NCI-H146 (cell line): ENCODE data around the gene TINCR.
"Not testable (repeated sequence)": the region's sequence is repeated elsewhere in the genome, so short reads cannot be mapped to it uniquely, and the experiment has no call there.

ENCODE experiments used
- DNase-seq: peaks from one replicate; lab custom pipeline; 2025; lab: John Stamatoyannopoulos, UW

Gene TINCR

DNA sequence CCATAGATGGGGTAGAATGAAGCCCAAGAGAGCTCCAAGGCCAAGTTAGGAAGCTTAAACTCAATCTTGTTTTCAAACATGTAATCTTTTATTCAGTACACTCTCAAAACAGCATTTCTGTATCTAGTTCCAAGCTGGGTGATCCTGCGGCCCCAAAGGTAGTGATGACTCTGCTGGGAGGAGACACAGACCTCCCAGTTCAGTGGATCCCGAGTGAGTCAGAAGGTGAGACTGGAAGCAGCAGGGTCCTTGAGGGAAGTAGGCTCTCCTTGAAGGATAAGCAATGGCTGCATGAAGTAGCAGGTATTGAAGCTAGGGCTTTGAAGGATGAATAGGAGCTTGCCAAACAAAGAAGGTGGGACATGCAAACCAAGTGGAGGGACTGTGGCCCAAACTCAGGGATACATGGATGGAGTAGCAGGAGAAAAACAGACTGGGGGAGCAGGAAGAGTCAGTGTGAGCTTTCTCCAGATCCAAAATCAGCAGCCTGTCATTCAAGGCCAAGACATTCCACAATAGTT, 9.6 kb downstream of the TINCR start:
- DNase-seq = no peak

DNA sequence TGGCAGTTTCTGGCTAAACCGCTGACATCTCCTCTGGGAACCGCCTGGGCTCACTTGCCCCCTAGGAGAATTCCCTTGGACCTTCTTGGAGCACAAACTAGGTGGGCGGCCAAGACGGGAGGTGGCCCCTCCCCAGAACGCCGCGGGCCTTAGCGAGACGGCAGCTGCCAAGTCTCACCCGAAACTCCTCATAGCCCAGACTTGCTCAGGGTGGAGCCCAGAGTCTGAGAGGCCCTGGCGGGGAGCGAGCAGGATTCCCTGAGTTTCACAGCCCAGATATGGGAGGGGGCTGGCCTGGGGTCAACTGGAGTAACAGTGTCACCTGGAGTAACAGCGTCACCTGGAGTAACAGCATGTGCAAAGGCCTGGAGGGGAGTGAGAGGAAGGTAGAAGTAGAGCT, 10.1 kb downstream of the TINCR start:
- DNase-seq = no peak

DNA sequence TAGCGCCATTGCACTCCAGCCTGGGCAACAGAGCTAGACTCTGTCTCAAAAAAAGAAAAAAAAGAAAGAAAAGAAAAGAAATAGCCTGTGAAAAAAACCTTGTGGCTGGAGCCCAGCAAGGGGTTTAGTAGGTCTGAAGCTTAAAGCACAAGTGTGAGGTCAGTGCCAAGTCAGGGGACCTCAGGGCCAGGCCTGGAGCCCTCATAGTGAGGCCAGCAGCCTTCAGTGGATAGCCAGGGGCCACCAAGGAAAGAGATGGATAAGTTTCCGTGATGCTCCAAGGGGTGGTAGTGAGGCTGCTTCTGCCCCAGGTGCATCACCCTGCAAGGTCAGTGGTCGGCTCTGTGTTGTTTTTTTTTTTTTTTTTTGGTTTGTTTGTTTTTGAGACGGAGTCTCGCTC, 12.9 kb downstream of the TINCR start:
- DNase-seq = no peak

DNA sequence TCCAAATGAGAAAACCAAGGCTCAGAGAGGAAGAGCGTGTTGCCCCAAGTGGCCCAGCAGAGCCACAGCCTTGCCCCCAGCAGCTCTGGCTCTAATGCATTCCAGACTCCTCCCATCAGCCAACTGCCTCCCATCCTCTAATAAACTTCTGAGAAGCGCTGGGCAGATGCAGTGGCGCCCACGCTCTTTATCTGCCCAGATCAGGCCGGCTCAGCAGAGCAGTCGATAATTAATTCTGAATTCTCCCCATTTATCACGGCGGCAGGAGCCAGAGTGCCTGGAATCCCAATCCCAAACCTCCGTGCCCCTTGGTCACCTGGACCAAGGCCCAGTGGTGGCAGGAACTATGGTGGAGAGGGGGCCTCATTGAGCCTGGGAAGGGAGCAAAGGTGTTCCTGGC, 13.9 kb downstream of the TINCR start:
- DNase-seq = no peak

DNA sequence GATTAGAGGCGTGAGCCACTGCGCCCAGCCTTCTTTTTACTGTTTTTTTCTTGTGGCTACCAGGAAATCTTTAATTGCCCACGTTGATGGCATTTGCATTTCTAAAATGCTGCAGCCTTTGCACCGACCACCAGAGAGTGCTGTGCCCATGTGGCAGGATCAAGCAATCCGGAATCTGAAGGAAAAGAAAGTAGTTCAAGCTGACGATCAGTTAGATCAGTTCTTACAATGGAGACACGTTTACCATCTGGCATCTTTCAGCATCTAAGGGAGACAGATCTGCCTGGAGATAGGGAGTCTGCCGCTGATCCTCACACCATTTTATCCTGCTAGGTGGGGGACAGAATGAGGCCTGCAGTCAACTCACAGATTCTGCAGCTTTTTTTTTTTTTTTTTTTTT, 19.9 kb downstream of the TINCR start:
- DNase-seq = peak; percentile 35

DNA sequence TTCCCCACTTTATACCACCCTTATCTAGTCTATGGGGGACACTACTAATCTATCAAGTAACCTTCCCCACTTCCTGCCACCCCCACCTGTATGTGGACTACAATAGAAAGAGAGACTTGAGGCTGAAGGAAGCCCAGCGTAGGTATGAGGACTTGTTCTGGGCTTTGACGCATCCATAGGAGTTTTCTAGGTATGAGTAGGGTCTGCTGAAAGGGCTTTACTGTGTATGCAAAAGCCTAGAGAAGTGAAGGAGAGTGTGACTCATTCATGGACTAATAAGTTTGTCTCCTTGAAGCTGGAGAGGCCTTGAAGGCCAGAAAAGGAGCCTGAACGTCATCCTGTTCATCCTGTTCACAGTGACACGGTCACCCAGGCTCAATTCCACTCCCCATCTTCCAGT, 21.8 kb downstream of the TINCR start:
- DNase-seq = no peak

DNA sequence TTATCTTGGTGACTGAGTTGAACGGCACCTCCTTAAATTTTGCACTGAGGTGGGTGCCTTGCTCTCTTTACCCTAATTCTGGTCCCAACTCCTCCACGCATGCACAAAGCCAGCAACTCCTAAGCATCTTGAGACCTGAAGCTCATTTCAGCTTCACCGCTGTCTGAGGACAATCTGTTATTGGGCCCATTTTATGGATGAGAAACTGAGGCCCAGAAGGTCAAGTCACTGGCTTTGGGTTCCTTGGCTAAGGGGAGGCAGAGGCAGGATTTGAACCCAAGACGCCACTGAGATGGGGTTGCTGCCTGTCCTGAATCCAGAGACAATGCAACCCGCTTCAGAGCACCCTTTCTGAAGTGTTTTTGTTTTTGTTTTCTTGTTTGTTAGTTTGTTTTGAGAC, 22.7 kb downstream of the TINCR start:
- no peak for DNase-seq

DNA sequence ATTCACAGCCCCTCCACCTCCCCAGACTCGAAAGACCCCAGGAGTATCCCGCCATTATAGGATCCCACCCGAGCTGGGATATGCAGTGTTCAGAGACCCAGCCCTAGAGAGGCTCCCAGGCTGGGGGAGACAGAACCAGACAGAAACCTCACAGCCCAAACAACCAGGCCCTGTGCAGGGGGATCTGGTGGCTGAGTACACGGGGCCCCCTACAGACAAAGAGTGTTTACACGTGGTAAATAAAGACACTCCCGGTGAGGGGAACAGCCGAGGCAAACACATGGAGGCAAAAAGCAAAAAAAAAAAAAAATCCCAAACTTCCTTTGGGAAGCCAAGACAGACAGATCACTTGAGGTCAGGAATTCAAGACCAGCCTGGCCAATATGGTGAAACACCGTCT, 25.1 kb downstream of the TINCR start:
- no peak for DNase-seq

DNA sequence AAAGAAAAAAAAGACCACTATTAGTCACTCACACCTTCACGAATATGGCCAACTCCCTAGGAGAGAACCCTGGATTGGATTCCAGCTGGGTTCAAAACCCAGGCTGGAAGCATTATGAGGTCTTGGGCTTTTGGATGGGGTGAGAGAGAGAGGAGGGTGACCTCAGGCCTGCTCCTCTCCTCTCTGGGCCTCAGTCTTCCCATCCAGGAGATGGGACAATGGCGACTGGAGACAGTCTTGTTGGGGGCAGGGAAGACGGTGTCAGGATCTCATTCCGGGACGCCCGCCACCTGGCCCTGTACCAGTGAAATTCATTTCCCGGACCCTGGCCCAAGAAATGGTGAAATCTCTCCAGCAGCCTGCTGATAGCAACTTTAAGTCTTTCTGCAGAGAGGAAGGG, 26.3 kb downstream of the TINCR start:
- no peak for DNase-seq

DNA sequence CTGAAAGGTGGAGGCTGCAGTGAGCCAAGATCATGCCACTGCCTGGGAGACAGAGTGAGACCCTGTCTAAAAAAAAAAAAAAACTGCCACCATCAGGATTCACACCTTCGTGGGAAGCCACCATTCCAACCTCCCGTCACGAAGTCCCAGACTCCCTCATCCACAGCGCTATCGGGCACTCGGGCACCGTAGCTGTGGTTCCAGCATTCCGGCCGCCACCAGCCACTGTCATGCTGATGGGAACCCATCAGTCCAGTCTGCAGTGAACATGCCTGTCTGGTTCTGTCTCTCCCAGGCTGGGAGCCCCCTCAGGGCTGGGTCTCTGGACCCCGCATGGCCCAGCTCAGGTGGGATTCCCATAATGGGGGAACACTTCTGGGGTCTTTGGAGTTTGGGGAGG, 27.5 kb downstream of the TINCR start:
- DNase-seq = no peak

DNA sequence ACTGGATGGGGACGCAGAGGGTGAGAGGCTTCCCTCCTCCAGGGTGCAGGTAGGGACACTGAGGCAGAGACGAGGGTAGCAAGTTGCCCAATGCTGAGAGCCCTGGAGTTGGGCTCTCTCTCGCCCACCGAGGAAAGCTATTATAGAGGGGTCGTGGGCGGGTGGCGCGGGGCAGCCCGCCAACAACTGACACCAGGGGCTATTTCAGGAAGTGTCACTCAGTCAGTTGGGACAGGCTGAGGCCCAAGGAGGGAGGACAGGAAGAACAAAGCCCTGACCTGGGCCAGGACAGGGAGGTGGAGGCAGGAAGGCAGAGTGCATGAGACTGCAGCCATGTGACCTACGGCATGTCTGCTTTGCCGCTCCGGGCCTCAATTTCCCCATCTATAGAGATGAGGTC, 29.9 kb downstream of the TINCR start:
- no peak for DNase-seq

DNA sequence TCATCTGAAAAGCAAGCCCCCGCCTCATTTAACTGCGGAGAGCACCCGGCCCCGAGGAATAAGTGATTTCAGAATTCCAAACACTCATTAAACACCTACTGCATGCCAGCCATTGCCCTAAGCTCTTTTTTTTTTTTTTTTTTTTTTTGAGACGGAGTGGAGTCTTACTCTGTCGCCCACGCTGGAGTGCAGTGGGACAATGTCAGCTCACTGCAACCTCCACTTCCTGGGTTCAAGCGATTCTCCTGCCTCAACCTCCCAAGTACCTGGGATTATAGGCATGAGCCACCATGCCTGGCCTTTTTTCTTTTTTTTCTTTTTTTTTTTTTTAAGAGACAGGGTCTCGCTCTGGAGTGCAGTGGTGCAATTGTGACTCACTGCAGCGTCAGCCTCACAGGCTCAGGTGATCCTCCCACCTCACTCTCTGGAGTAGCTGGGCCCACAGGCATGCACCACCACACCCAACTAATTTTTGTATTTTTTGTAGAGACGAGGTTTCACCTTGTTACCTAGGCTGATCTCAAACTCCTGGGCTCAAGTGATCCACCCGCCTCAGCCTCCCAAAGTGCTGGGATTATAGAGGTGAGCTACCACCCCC, 30.7 kb downstream of the TINCR start:
- DNase-seq = not testable (repeated sequence)

DNA sequence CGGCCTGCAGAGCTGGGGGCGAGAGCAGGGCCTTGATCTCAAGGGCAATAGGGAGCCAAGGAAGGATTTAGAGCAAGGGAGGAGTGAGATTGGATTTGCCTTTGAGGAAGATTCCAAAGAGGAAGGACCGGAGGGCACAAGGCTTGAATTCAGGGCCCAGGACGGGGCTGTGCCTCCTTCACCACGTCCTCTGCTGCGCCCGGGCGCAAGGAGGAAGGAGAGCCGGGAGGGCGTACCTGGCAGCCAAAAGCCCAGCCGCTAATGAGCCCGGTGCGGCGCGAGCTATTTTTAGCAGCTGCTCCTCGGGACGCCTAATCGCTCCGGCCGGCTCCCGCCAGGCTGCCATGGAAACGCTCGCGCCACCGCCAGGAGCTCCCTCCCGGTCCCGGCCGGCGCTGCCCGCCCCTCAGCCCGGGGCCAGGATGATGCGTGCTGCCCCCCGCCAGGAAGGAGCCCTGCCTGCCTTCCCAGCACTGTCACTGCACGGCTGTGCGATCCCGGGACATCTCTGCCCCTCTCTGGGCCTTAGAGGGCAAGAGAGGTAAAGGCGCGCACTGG, 31.3 kb downstream of the TINCR start:
- DNase-seq = peak; percentile 64

DNA sequence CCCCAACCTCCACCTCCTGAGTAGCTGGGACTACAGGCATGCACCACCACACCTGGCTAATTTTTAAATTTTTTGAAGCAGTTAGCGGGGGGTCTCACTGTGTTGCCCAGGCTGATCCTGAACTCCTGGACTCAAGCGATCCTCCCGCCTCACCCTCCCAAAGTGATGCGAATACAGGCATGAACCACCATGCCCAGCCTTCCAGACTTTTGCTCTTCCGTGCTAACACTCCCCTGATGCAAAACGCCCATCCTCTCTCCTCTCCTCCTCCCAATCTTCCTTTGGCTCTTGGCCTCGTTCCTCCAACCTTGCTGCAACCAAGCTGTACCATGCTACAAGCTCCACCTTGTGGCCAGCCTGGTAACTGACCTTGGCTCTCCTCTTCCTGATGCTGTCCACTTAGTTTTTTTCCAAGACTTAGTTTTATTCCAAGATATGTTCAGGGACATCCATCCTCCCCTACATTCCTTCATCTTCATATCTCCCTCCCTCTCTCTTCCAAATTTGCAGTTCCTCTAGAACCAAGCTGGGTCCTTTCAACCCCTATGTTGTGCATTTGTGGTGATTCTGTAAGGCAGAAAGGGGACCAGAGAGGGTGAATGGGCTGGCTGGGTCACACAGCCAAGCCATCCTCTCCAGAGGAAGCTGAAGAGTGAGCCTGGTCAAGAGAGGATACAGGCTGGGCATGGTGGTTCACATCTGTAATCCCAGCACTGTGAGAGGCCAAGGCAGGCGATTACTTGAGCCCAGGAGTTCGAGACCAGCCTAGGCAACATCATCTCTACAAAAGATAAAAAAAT, 32.8 kb downstream of the TINCR start:
- DNase-seq = no peak

DNA sequence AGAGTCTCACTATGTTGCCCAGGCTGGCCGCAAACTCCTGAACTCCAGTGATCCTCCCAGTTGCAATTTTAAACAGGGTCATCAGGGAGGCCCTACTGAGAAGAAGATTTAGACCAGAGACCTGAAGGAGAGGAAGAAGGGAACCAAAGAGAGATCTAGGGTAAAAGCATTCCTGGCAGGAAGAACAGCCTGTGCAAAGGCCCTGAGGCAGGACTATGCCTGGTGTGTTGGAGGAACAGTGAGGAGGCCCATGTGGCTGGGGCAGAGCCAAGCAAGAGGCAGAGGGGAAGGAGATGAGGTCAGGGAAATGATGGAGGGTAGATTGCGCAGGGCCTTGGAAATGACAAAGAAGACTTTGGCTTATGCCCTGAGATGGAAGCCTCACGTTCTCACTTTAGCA, 34.5 kb downstream of the TINCR start:
- DNase-seq = no peak

DNA sequence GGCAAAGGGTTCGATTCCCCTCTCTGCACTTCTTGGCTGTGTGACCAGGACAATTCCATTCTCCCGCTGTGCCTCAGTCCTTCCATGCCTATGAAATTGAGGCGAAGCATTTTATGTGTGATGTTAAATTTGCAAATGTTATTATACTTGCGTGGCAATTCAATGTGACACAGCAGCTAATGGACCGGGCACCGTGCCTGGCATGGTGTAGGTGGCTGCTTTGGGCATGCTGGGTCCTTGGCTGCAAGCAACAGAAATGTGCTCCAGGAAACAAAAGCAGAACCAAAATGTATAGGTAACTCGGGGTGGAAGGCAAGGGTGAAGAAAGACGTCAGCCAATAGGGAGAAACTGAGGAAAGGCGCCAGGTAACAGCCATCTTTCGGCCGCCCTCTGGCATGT, 37.1 kb downstream of the TINCR start:
- DNase-seq = no peak

DNA sequence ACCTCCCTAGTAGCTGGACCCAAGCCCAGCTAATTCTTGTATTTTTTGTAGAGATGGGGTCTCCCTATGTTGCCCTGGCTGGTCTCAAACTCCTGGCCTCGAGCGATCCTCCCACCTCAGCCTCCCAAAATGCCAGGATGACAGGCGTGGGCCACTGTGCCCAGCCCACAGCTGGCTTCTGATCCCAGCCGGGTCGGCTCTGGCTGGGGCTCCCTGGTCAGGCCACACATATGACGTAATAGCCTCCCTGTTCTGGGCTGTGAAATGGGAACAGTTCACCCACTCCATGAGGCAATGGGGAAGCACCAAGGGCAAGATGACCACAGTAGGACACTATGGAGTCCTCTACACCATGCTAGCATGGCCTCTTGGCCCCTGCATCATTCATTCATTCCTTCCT, 41.1 kb downstream of the TINCR start:
- DNase-seq = no peak

DNA sequence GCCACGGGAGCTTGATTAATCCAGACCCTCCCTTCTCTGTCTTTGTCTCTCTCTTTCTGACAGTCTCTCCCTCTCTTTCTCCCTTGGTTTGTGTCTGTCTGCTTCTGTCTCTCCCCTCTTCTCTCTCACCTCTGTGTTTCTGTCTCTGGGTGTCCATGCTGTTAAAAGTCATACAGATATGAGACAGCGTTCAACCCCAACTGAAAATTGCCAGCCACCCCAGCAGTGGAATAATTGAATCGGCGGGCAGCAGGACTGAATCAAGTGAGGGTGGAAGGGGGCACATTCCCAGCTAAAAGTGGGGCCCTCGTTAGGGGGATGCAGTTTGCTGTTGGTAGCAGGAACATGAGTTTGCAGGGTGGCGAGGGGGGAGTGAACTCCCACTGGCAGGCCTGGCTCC, 43.7 kb downstream of the TINCR start:
- DNase-seq = no peak

DNA sequence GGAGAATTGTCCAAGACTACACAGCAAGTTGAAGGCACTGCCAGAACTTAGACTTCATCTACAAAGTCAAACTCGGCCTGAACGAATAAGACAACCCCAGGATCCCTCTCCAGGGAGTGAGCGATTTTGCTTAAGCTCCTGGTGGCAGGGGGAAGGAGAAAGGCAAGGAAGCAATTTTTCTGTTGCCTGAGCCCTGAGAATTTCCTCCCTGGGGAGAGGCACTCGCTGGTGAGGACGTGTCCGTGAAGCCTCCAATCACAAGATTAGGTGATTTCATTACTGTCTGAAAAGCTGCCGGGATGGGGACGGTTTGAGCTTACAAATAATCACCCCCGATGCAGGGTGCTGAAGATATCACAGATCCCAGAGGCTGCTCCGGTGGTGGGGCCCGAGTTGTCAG, 45.6 kb downstream of the TINCR start:
- DNase-seq = no peak

DNA sequence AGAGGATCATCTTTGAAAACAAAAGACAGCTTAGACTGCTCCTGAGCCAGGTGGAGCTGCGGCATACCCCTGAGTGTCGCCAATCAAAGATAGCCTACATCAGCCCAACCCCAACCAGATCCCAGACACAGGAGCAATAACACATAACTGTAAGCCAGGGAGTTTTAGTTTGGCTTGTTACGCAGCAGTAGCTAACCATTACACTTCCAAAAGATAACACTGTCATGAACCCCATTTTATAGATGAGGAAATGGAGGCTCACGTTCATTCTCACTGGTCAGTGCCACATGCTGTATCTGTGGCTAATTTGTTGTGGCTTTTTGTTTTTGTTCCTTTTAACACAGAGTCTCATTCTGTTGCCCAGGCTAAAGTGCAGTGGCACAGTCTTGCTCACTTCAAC, 47.3 kb downstream of the TINCR start:
- DNase-seq = no peak

DNA sequence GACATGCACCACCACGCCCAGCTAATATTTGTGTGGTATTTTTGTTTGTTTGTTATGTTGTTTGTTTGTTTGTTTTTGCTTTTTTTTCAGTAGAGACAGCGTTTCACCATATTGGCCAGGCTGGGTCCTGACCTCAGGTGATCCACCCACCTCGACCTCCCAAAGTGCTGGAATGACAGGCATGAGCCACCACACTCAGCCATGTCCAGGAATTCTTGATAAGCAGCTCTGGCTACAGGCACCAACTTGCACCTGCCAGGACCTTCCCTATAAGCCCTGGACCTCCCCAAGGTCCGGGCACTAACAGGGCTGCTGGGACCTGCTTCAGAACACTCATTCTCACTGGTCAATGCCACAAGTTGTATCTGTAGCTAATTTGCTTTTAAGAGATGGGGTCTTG, 48.7 kb downstream of the TINCR start:
- DNase-seq = no peak

DNA sequence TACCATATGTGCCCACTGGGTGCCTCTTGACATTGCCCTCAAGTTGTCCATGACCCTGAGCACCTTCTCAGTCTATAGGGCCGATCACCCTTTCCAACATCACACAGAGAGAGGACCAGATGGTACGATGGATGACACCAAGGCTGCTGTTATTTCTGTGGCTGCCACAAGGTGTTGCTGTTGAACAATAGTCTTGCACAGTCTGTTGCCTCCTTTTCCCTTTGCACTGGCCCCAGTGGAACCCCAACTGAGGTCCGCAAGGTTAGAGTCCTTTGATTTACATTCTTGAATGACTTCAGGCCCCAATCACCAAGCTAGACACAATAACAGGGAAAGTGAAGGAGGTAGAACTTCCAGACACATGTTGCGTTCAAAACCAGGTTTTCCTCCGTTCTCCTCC, 52.0 kb downstream of the TINCR start:
- no peak for DNase-seq

DNA sequence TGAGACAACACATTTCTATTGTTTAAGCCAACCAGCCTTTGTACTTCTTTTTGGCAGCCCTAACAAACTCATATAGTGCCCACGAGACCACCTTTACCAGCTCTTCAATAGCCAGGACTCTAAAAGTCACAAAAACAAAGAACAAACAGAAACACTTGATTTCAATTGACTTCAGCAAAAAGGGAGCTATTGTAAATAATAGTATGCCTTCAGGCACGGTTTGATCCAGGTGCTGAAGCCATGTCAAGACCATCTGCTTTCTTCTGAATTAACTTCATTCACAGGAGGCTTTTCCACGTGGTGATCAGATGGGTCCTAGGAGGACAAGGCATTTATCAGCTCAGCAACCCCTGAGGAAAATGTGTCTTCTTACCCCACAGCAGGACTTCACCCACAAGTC, 53.8 kb downstream of the TINCR start:
- no peak for DNase-seq

DNA sequence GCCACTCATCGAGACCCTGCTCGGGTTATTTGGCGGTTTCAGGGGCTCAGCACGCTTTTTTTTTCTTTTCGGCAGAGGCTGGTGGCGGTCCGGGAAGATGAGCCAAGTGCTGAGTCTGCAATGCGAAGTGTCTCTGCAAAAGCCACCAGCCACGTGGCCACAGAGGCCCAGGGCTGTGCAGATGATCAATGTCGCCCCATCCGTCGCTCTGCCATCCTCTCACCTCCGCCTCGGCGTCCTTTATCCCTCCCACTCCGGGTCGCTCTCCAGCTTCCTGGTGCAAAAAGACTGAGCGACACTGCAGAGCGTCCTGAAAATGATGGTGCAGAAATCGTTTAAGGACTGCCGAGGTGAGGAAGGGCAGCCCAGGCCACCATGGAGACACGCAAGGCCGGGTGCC, 55.0 kb downstream of the TINCR start:
- no peak for DNase-seq
